Breast epithelium (tissue), 3 donors: Measurements from ENCODE around the gene TENM3.

ENCODE experiments used
- CTCF ChIP-seq, 3 donors: fragments of 450-650 bp; IDR thresholded peaks; one replicate each; pipeline ENCODE4 v1.5.1; 2016 to 2017; ENCODE audit warnings: antibody characterized with exemption in 3 of 3, mild to moderate bottlenecking in 3 of 3, moderate library complexity in 3 of 3
- POLR2AphosphoS5 ChIP-seq, 3 donors: sonication (generic); formaldehyde crosslinking; IDR thresholded peaks; one replicate each; pipeline ENCODE4 v1.6.1; 2017; ENCODE audit warnings: antibody characterized with exemption in 3 of 3

DNA sequence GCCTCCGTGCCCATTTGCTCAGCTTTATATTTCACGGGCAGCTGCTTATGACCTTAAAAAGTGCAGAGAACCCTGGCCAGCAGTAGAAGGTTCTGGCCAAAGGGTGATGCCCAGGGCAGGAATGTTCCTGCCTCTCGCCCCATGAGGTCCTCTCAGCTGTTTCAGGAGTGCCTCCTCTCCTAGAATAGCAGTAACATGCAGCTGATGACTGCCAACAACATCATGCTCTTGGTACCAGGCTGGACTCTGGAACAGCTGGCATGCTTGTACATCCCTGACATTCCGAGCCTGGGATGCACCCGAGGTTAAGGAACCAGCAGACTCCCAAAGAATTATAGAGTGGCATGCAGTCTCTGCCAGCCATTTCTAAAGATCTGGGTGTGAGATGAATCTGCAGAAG is 11.7 kb upstream of the TENM3 start:
- TF ChIP-seq POLR2AphosphoS5 (IDR thresholded peaks at IDR 0.05) = no peak
- TF ChIP-seq CTCF (IDR thresholded peaks at IDR 0.05) = no peak
